Measurements from ENCODE around the gene MTHFD2L. TPM values are rescaled to one million over a fixed set of nuclear protein-coding genes. Genes with fewer than 3 reads are reported as not detected.
A peak's percentile ranks its signal among the peaks of the same experiment; 100 is the strongest.

Gene MTHFD2L
- total RNA-seq, result 10 to 100 TPM; 22.3 to 30.8 (median 27.0) TPM

GRCh38 chr4:74157561-74158465 is at the start of gene MTHFD2L:
Gene MTHFD2L, plus strand, starts transcription at chr4:74158118. Its CDS starts 21 bp downstream, at chr4:74158139.
- Histone ChIP-seq H3K27ac (peak within 1 kb of the TSS; percentile 38 to 85 (median 83)), H3K9me3 (no peaks in the 10 kb centered on the region), H3K4me3 (replicated peaks in 1 of 3) (peak within 1 kb of the TSS; percentile 1 to 52 (median 38)), H3K27me3 (no peaks in the 10 kb centered on the region), H3K4me1 (peaks cover 4 to 17% of the 10 kb centered on the region in 2 donors), H3K36me3 (no peaks in the 10 kb centered on the region)
- intact Hi-C loops (cut with DNase I), result no loop called here
- TF ChIP-seq POLR2A (IDR thresholded peaks at IDR 0.05), result peak; percentile 2 to 92
- TF ChIP-seq CTCF (IDR thresholded peaks at IDR 0.05), result no peak
- 0 to 1% methylated on average over 30 to 41 of the region's 78 CpGs for WGBS, 2 donors
- DNase-seq, result peak; percentile 97 to 98

GRCh38 chr4:74108457-74109115 is 49.3 kb upstream of the MTHFD2L start:
- peak overlapping the region in 1 of 3 donors; percentile 74 for H3K27ac ChIP-seq
- intact Hi-C loops (cut with DNase I), result no loop called here

GRCh38 chr4:74109116-74109869 is 48.6 kb upstream of the MTHFD2L start:
- DNase-seq, result peak; percentile 36 to 47
- Histone ChIP-seq H3K4me3 (replicated peaks in 1 of 3) (no peak overlapping the region), H3K27me3 (no peaks in the 10 kb centered on the region), H3K27ac (peak overlapping the region in 2 of 3 donors; percentile 45 to 74), H3K4me1 (peaks cover 10 to 39% of the 10 kb centered on the region in 2 donors), H3K9me3 (no peaks in the 10 kb centered on the region), H3K36me3 (no peaks in the 10 kb centered on the region)
- intact Hi-C loops (cut with DNase I), result no loop called here
- WGBS, 2 donors, result 47 to 68% methylated on average over 3 of the region's 3 CpGs
- TF ChIP-seq POLR2A (IDR thresholded peaks at IDR 0.05) (no peak), CTCF (IDR thresholded peaks at IDR 0.05) (no peak)

More at GRCh38 chr4:74108457-74109115, 49.3 kb upstream of the MTHFD2L start:
- H3K4me1 ChIP-seq, result peaks cover 10 to 39% of the 10 kb centered on the region in 2 donors
- H3K9me3 ChIP-seq, result no peaks in the 10 kb centered on the region
- H3K36me3 ChIP-seq, result no peaks in the 10 kb centered on the region
- TF ChIP-seq CTCF (IDR thresholded peaks at IDR 0.05) (no peak), POLR2A (IDR thresholded peaks at IDR 0.05) (no peak)
- 97% methylated on average over 1 of the region's 1 CpG for WGBS, 2 donors
- H3K4me3 ChIP-seq (replicated peaks in 1 of 3), result no peak overlapping the region
- no peaks in the 10 kb centered on the region for H3K27me3 ChIP-seq
- no peak for DNase-seq

GRCh38 chr4:74109870-74110605 is 47.9 kb upstream of the MTHFD2L start:
- no peak for DNase-seq
- no peak for TF ChIP-seq CTCF (IDR thresholded peaks at IDR 0.05)
- TF ChIP-seq POLR2A (IDR thresholded peaks at IDR 0.05), result no peak
- H3K9me3 ChIP-seq, result no peaks in the 10 kb centered on the region
- peaks cover 10 to 39% of the 10 kb centered on the region in 2 donors for H3K4me1 ChIP-seq
- H3K36me3 ChIP-seq, result no peaks in the 10 kb centered on the region
- H3K4me3 ChIP-seq (replicated peaks in 1 of 3), result no peak overlapping the region
- H3K27me3 ChIP-seq, result no peaks in the 10 kb centered on the region
- WGBS, 2 donors, result 66 to 76% methylated on average over 6 of the region's 6 CpGs
- H3K27ac ChIP-seq, result peak overlapping the region; percentile 23 to 74 (median 45)
- intact Hi-C loops (cut with DNase I), result no loop called here
